ENCODE results near the gene ACP1.

ACP1 gene

DNA sequence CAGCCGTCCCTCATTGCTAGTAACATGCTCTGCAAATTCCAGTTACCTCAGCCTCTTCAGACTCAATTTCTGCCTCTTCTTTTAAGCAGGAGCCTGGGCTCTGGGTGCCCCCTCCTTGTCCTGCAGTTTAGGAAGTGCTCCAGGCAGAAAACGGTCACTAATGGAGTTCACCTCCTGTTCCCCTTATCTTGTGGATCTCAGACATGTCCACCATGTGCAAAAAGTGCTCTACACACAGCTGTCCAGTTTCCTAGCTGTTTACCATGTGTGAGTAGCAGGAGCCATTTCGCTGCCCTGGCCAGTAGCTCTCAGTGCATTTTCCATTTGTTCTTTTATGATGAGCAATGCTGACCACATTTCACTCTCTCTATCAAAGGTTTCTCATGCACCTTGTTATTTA lies 5.8 kb upstream of the ACP1 start:
- Histone ChIP-seq H2AFZ (ENCODE audit: low read depth, low read length) (no peak overlapping the region), H3K9ac (ENCODE audit: low read length) (no peak overlapping the region), H3K36me3 (replicated peaks; ENCODE audit: low read depth, low read length) (peaks cover 4% of the 10 kb centered on the region), H3K9me3 (ENCODE audit: insufficient read depth, low read length) (no peaks in the 10 kb centered on the region), H3K27me3 (ENCODE audit: low read depth, low read length) (no peaks in the 10 kb centered on the region), H4K20me1 (ENCODE audit: insufficient read depth, low read length) (no peaks in the 10 kb centered on the region), H3K79me2 (ENCODE audit: low read length) (peaks cover 1% of the 10 kb centered on the region; the same call in 1 of the 2 replicates), H3K27ac (ENCODE audit: low read length) (no peak overlapping the region), H3K4me2 (ENCODE audit: low read length) (no peak overlapping the region), H3K4me3 (ENCODE audit: low read length) (no peak overlapping the region), H3K4me1 (ENCODE audit: low read length) (peaks cover under 1% of the 10 kb centered on the region; the same call in 1 of the 2 replicates)
- TF ChIP-seq, protein P1, sequence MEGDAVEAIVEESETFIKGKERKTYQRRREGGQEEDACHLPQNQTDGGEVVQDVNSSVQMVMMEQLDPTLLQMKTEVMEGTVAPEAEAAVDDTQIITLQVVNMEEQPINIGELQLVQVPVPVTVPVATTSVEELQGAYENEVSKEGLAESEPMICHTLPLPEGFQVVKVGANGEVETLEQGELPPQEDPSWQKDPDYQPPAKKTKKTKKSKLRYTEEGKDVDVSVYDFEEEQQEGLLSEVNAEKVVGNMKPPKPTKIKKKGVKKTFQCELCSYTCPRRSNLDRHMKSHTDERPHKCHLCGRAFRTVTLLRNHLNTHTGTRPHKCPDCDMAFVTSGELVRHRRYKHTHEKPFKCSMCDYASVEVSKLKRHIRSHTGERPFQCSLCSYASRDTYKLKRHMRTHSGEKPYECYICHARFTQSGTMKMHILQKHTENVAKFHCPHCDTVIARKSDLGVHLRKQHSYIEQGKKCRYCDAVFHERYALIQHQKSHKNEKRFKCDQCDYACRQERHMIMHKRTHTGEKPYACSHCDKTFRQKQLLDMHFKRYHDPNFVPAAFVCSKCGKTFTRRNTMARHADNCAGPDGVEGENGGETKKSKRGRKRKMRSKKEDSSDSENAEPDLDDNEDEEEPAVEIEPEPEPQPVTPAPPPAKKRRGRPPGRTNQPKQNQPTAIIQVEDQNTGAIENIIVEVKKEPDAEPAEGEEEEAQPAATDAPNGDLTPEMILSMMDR (IDR thresholded peaks at IDR 0.05; ENCODE audit: low read depth, low read length): no peak
- no peak for TF ChIP-seq EZH2phosphoT487 (IDR thresholded peaks at IDR 0.05; ENCODE audit: low read depth)

DNA sequence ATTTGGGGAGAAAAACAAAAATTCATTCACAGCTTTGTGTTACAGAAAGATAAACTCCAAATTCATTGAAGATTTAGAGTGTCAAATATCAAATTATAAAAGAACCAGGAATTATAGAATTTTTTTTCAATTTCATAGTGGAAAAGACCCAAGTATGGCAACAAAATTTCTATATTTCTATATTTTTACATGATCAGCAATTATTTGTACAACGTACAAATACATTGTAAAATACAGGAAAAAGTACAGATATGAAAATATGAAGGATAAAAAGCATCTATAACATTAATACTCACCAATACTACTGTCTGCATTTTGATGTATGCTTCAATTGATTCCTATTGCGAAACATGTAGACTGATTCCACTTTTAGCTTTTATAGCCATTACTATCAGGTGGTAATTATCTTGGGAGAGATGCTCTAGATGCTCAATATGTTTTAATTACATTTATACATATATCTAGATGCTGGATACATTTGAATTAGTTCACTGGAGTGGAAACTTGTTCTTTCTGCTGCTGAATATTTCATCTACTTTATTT lies 4.9 kb upstream of the ACP1 start:
- H3K4me2 ChIP-seq (ENCODE audit: low read length): no peak overlapping the region
- no peak overlapping the region for H3K4me3 ChIP-seq (ENCODE audit: low read length)
- no peak for TF ChIP-seq EZH2phosphoT487 (IDR thresholded peaks at IDR 0.05; ENCODE audit: low read depth)
- TF ChIP-seq, protein P1 (IDR thresholded peaks at IDR 0.05; ENCODE audit: low read depth, low read length): no peak
- no peaks in the 10 kb centered on the region for H4K20me1 ChIP-seq (ENCODE audit: insufficient read depth, low read length)
- H3K9ac ChIP-seq (ENCODE audit: low read length): no peak overlapping the region
- H3K9me3 ChIP-seq (ENCODE audit: insufficient read depth, low read length): no peaks in the 10 kb centered on the region
- no peaks in the 10 kb centered on the region for H3K27me3 ChIP-seq (ENCODE audit: low read depth, low read length)
- no peak overlapping the region for H2AFZ ChIP-seq (ENCODE audit: low read depth, low read length)
- no peak overlapping the region for H3K27ac ChIP-seq (ENCODE audit: low read length)
- H3K4me1 ChIP-seq (ENCODE audit: low read length): peaks cover 3% of the 10 kb centered on the region; the same call in 1 of the 2 replicates
- H3K79me2 ChIP-seq (ENCODE audit: low read length): peaks cover 7% of the 10 kb centered on the region
- peaks cover 4% of the 10 kb centered on the region for H3K36me3 ChIP-seq (replicated peaks; ENCODE audit: low read depth, low read length)

- Histone ChIP-seq H3K9me3 (ENCODE audit: insufficient read depth, low read length) (no peaks in the 10 kb centered on the region), H3K36me3 (replicated peaks; ENCODE audit: low read depth, low read length) (peaks cover 4% of the 10 kb centered on the region), H3K79me2 (ENCODE audit: low read length) (peaks cover 15% of the 10 kb centered on the region), H3K27ac (ENCODE audit: low read length) (no peak overlapping the region), H3K27me3 (ENCODE audit: low read depth, low read length) (no peaks in the 10 kb centered on the region), H3K4me3 (ENCODE audit: low read length) (no peak overlapping the region), H4K20me1 (ENCODE audit: insufficient read depth, low read length) (no peaks in the 10 kb centered on the region; the same call in 1 of the 2 replicates), H3K9ac (ENCODE audit: low read length) (no peak overlapping the region), H3K4me1 (ENCODE audit: low read length) (peaks cover 4% of the 10 kb centered on the region), H3K4me2 (ENCODE audit: low read length) (no peak overlapping the region), H2AFZ (ENCODE audit: low read depth, low read length) (no peak overlapping the region)
- TF ChIP-seq EZH2phosphoT487 (IDR thresholded peaks at IDR 0.05; ENCODE audit: low read depth): no peak
- TF ChIP-seq, protein P1 (IDR thresholded peaks at IDR 0.05; ENCODE audit: low read depth, low read length): no peak
These were observed 4.1 kb upstream of the ACP1 start for GRCh38 chr2:260507-261161.

DNA sequence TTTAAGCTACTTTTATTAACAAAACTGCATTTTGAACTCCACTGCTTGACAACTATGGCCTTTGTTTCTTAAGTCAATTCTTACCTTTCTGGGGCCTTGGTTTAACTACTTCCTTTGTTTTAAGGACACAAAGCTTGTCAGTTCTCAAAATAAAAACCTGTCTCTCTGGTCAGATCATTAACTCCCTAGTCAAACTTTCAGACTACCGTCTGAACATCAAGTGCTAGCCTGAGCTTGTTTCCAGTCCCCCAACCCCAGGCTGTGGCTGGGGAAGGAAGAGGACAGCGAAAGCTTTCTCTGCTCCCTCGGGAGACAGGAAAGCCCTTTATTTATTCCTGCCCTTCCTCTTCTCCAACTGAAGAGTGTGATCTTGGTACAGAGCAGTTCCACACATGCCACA lies 2.6 kb upstream of the ACP1 start:
- peaks cover 14% of the 10 kb centered on the region for H3K36me3 ChIP-seq (replicated peaks; ENCODE audit: low read depth, low read length)
- no peak overlapping the region for H3K27ac ChIP-seq (ENCODE audit: low read length)
- no peaks in the 10 kb centered on the region for H3K27me3 ChIP-seq (ENCODE audit: low read depth, low read length)
- peaks cover 18% of the 10 kb centered on the region for H3K4me1 ChIP-seq (ENCODE audit: low read length)
- H3K9ac ChIP-seq (ENCODE audit: low read length): no peak overlapping the region
- TF ChIP-seq EZH2phosphoT487 (IDR thresholded peaks at IDR 0.05; ENCODE audit: low read depth): no peak
- TF ChIP-seq, protein P1 (IDR thresholded peaks at IDR 0.05; ENCODE audit: low read depth, low read length): no peak
- H3K4me2 ChIP-seq (ENCODE audit: low read length): no peak overlapping the region
- no peak overlapping the region for H2AFZ ChIP-seq (ENCODE audit: low read depth, low read length)
- peaks cover 30% of the 10 kb centered on the region for H3K79me2 ChIP-seq (ENCODE audit: low read length)
- no peak overlapping the region for H3K4me3 ChIP-seq (ENCODE audit: low read length)
- no peaks in the 10 kb centered on the region for H3K9me3 ChIP-seq (ENCODE audit: insufficient read depth, low read length)
- peaks cover 12% of the 10 kb centered on the region for H4K20me1 ChIP-seq (ENCODE audit: insufficient read depth, low read length)
